ENCODE data around the gene PCBP4. TPM values are rescaled to one million over a fixed set of nuclear protein-coding genes. Genes with fewer than 3 reads are reported as not detected.

PCBP4 gene
- total and polyA plus RNA-seq, 8 donors, result 12.5 to 122 (median 30.0) TPM

DNA sequence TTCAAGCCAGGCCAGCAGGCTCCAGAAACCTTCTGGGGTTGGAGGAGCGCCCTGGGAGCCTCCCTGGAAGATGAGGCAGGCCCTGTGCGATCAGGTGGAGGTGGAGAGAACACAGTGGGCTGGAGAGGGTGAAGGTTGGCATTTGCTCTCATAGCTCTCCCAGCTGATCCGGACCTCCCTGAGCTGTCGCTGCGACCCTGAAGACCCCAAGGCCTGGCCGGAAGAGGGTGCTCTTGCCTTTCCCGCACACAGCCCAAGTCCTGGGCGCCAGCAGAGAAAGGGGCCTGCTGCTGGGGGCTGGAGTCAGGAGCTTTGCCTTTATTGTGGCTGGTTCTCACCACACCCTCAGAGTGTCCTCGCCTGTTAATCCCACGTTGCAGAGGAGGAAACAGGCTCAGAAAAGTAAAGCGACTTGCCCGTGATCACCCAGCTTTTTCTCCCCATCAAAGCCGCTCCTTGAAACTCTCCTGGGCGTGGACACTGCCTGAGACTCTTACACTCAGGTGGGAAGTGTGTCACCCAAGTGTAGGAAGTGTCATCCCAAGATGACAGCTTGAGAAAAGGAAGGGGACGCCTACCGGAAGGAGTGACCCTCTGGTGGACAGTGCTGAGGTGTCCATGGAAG, 37.0 kb upstream of the PCBP4 start:
- intact Hi-C loops (cut with DNase I; ENCODE audit: low total_unique reads), result loop anchor here (5.0 kb wide), 2 partner anchors 118 to 138 kb away; no protein-coding TSS in a partner anchor
- no peak overlapping the region for H3K4me3 ChIP-seq
- H3K27ac ChIP-seq, result peak overlapping the region in 1 of 5 donors; percentile 36
- peak in 1 of 7 experiments; percentile 17 for TF ChIP-seq CTCF (IDR thresholded peaks at IDR 0.05)
- no peak for TF ChIP-seq EP300 (IDR thresholded peaks at IDR 0.05)
- WGBS, 5 donors, result 52 to 67% (median 58%) methylated on average over 16 of the region's 16 CpGs
- no peaks in the 10 kb centered on the region for H3K9me3 ChIP-seq
- no peaks in the 10 kb centered on the region for H3K27me3 ChIP-seq
- peaks cover 20 to 24% (median 22%) of the 10 kb centered on the region in 4 donors for H3K4me1 ChIP-seq
- no peaks in the 10 kb centered on the region for H3K36me3 ChIP-seq
- DNase-seq, result peak in 1 of 2 donors; percentile 87

- TF ChIP-seq EP300 (IDR thresholded peaks at IDR 0.05) (no peak), POLR2A (IDR thresholded peaks at IDR 0.05) (no peak), CTCF (IDR thresholded peaks at IDR 0.05) (no peak), POLR2AphosphoS5 (IDR thresholded peaks at IDR 0.05) (no peak)
- intact Hi-C loops (cut with DNase I; ENCODE audit: low total_unique reads), result loop anchor here (5.0 kb wide), 2 partner anchors 120 to 140 kb away; no protein-coding TSS in a partner anchor
- WGBS, 5 donors, result 69 to 78% (median 77%) methylated on average over 6 of the region's 6 CpGs
These were observed 35.5 kb upstream of the PCBP4 start for GRCh38 chr3:52002748-52003147.

DNA sequence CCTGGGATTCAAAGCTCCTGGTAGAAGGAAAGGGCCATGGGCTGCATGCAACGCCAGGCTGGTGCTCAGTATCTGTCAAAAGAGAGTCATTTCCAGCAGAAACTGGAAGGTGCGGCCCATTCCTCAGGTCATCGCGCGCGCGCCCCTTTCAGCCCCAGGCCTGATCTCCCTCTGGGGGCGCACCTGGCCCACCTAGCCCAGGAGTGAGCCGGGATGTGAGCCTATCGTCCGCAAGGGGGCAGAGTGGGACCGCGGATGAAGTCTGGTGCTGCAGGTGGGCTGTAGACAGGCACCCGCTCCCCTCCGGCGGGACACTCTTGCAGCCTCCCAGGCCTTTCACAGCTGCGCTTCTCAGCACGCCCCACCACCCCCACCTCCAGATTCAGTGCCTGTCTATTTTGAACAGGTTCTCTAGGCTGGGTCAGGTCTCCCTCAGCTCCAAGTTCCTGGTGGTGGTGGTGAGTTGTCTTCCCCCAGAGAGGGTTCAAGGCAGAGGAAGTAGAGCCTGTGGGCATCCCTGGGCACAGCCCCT, 34.3 kb upstream of the PCBP4 start:
- Histone ChIP-seq H3K4me3 (no peak overlapping the region), H3K4me1 (peaks cover 20 to 25% (median 23%) of the 10 kb centered on the region in 4 donors), H3K27me3 (peaks cover 0 to 7% (median 0%) of the 10 kb centered on the region in 3 donors), H3K9me3 (no peaks in the 10 kb centered on the region), H3K27ac (no peak overlapping the region), H3K36me3 (no peaks in the 10 kb centered on the region)
- TF ChIP-seq CTCF (IDR thresholded peaks at IDR 0.05), result peak in 5 of 7 experiments; percentile 67 to 95 (median 90)
- TF ChIP-seq EP300 (IDR thresholded peaks at IDR 0.05), result no peak
- TF ChIP-seq POLR2A (IDR thresholded peaks at IDR 0.05), result no peak
- peak in 1 of 3 donors; percentile 19 for TF ChIP-seq POLR2AphosphoS5 (IDR thresholded peaks at IDR 0.05)
- DNase-seq, result peak; percentile 80 to 93
- WGBS, 5 donors, result 0 to 3% (median 0%) methylated on average over 9 to 18 of the region's 18 CpGs
- intact Hi-C loops (cut with DNase I; ENCODE audit: low total_unique reads), result loop anchor here (5.0 kb wide), 2 partner anchors 121 to 141 kb away; no protein-coding TSS in a partner anchor

More at GRCh38 chr3:52002748-52003147, 35.5 kb upstream of the PCBP4 start:
- Histone ChIP-seq H3K4me3 (no peak overlapping the region), H3K9me3 (no peaks in the 10 kb centered on the region), H3K27me3 (peaks cover 0 to 7% (median 0%) of the 10 kb centered on the region in 3 donors), H3K27ac (no peak overlapping the region), H3K4me1 (peaks cover 20 to 24% (median 22%) of the 10 kb centered on the region in 4 donors), H3K36me3 (no peaks in the 10 kb centered on the region)
- DNase-seq, result no peak

GRCh38 chr3:51999846-52000245, 32.6 kb upstream of the PCBP4 start:
- peaks cover 10 to 20% (median 15%) of the 10 kb centered on the region in 4 donors for H3K4me1 ChIP-seq
- H3K36me3 ChIP-seq, result peaks cover under 1 to 3% (median 1%) of the 10 kb centered on the region in 4 donors
- 61 to 96% (median 91%) methylated on average over 1 to 2 of the region's 2 CpGs for WGBS, 5 donors
- H3K9me3 ChIP-seq, result no peaks in the 10 kb centered on the region
- no peak overlapping the region for H3K4me3 ChIP-seq
- H3K27ac ChIP-seq, result no peak overlapping the region
- intact Hi-C loops (cut with DNase I; ENCODE audit: low total_unique reads), result loop anchor here (5.0 kb wide), 2 partner anchors 122 to 142 kb away; no protein-coding TSS in a partner anchor
- TF ChIP-seq POLR2AphosphoS5 (IDR thresholded peaks at IDR 0.05) (no peak), POLR2A (IDR thresholded peaks at IDR 0.05) (no peak), EP300 (IDR thresholded peaks at IDR 0.05) (no peak), CTCF (IDR thresholded peaks at IDR 0.05) (no peak)
- DNase-seq, result no peak
- peaks cover 0 to 7% (median 0%) of the 10 kb centered on the region in 3 donors for H3K27me3 ChIP-seq
